ENCODE data around the gene MOGAT1. TPM values are rescaled to one million over a fixed set of nuclear protein-coding genes. Genes with fewer than 3 reads are reported as not detected.
A peak's percentile ranks its signal among the peaks of the same experiment; 100 is the strongest.

MOGAT1 gene
- total RNA-seq, 1 experiment from 2014 or later = not detected

DNA sequence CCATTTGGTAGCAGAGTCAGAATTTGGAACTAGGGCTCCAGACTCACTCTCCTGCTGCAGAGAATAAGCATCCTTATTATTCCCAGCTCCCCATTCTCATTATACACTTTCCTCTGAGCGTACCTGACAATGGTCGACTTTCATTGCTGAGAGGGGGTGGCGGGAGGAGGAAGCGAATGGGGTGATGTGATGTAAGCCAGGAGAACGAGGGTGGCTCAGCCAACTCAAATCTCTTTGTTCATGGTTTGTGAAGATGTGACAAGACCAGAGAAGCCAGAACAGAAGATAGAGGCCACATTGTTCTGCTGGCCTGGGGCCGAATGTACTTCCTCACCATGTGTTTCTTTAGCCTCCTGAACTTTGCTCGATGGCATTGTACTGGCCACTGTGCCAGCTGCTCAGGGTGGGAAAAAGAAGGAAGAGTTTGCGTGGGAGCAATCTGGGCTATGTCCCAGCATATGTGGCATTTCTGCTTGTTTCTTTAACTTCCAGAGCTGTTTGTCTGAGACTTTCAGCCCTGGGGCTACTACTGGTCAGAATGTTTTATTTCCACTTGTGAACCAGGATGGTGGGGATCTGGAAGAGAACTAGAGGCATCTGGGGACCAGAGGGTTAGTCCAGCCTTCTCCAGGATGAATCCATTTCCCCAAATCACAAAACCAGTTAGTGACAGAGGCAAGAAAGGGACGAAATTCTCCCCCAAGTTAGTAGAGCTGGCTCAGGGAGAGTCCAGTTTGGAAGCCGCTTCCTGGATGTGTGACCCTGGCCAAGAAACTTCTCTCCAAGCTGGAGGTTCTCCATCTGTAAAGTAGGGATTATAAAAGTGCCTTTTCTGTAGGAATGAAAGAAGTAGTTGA is 62.6 kb downstream of the MOGAT1 start:
- Histone ChIP-seq H3K27ac (peak overlapping the region; percentile 39), H3K36me3 (no peaks in the 10 kb centered on the region), H3K4me3 (no peak overlapping the region), H3K4me1 (peaks cover 22% of the 10 kb centered on the region), H3K27me3 (no peaks in the 10 kb centered on the region), H3K9me3 (replicated peaks) (no peaks in the 10 kb centered on the region)
- peak; percentile 54 to 81 for DNase-seq

DNA sequence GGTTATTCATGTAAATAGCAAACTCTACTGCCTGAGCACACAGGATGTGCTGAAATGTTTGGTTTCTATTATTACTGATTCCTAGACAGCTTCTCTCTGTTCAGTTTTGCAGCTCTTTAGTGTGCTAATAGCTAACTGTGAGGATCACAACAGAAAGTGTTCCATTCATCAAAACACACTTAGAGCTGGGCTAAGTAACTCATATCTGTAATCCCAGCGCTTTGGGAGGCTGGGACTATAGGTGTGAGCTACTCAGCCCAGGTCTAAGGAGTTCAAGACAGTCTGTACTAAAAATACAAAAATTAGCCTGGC is 63.2 kb downstream of the MOGAT1 start:
- Histone ChIP-seq H3K27me3 (no peaks in the 10 kb centered on the region), H3K9me3 (replicated peaks) (no peaks in the 10 kb centered on the region), H3K4me1 (peaks cover 22% of the 10 kb centered on the region), H3K27ac (no peak overlapping the region; the same call in 1 of the 2 replicates), H3K36me3 (no peaks in the 10 kb centered on the region), H3K4me3 (no peak overlapping the region)
- no peak for DNase-seq

DNA sequence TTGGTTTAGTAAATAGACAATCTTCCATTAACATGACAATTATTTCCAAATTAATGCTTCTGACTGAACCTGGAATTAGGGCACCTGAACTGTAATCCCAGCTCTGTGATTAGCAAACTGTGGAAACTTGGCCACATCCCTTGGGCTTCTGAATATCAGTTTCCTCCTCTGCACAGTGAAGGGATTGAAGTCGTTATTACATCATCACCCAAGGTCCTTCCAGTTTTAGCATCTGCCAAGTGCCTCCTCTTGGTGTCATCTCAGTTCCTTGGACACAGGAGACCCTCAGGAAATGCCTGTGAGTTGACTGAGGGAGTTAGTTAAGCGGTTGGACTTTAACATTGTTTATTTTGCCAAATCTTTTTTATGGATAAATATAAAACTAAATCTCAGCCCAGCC is 64.8 kb downstream of the MOGAT1 start:
- DNase-seq = peak in 1 of 2 experiments; percentile 33
- Histone ChIP-seq H3K27ac (no peak overlapping the region), H3K36me3 (no peaks in the 10 kb centered on the region), H3K4me3 (no peak overlapping the region), H3K27me3 (no peaks in the 10 kb centered on the region), H3K4me1 (peaks cover 22% of the 10 kb centered on the region), H3K9me3 (replicated peaks) (no peaks in the 10 kb centered on the region)

DNA sequence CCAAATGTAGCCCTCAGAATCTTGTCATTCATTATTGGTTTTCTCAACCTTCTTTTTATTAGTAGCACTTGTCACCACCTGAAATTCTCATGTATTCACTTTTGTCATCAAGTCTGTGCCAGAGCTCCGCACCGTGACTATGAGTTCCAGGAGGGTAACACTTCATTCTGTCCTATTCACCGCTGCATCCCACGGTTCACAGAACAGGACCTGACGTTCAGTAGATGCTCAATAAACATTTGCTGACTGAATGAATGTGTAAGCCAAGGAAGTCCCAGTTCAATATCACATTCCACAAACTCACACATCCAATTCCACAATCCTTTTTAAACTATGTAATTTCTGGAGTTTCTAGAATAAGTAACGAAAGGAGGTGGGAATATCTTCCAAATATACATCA is 65.5 kb downstream of the MOGAT1 start:
- Histone ChIP-seq H3K36me3 (no peaks in the 10 kb centered on the region), H3K27ac (no peak overlapping the region), H3K4me1 (peaks cover 22% of the 10 kb centered on the region), H3K4me3 (no peak overlapping the region), H3K27me3 (no peaks in the 10 kb centered on the region), H3K9me3 (replicated peaks) (no peaks in the 10 kb centered on the region)
- no peak for DNase-seq

DNA sequence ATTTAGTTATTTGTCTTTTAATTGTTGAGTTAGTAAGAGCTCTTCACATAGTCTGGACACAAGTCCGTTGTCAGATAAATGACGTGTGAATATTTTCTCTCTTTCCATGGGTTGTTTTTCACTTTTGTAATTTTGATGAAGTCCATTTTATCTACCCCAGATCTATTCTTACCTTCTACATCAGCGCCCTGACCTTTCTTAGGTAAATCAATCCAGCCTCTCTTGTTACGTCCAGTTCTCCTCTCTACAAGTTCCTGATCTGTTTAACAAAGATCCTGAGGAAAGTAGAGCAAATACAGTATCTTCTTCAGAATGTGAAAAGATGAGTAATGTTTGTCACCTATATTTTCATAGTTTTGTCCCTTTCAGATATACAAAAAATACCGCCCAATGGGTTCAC is 66.9 kb downstream of the MOGAT1 start:
- Histone ChIP-seq H3K27ac (no peak overlapping the region), H3K9me3 (replicated peaks) (no peaks in the 10 kb centered on the region), H3K4me3 (no peak overlapping the region), H3K27me3 (no peaks in the 10 kb centered on the region), H3K4me1 (peaks cover 22% of the 10 kb centered on the region), H3K36me3 (no peaks in the 10 kb centered on the region)
- DNase-seq = no peak

DNA sequence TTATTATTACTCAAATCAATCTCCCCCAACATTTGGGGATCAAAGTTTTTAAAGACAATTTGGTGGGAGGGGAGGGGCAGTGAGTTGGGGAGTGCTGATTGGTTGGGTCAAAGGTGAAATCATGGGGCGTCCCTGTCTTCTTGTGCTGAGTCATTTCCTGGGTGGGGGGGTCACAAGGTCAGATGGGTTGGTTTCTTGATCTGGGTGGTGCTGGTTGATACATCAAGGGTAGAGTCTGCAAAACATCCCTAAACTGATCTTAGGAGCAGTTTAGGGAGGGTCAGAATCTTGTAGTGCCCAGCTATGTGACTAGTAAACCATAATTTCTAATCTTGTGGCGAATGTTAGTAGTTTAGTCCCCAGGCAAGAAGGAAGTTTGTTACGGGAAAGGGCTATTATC is 67.4 kb downstream of the MOGAT1 start:
- no peak overlapping the region for H3K4me3 ChIP-seq
- no peak overlapping the region for H3K27ac ChIP-seq
- peaks cover 20% of the 10 kb centered on the region for H3K4me1 ChIP-seq
- H3K36me3 ChIP-seq = no peaks in the 10 kb centered on the region
- no peak for DNase-seq
- H3K27me3 ChIP-seq = no peaks in the 10 kb centered on the region
- no peaks in the 10 kb centered on the region for H3K9me3 ChIP-seq (replicated peaks)

DNA sequence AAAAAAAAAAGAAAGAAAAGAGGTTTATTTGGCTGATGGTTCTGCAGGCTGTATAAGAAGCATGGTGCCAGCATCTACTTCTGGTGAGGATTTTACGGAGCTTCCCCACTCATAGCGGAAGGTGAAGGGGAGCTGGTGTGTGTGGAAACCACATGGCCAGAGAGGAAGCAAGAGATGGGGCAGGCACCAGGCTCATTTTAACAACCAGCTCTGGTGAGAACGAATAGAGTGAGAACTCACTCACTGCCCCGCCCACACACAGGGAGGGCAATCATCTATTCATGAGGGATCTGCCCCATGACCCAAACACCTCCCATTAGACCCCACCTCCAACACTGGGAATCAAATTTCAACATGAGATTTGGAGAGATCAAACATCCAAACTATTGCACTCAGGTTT is 68.5 kb downstream of the MOGAT1 start:
- Histone ChIP-seq H3K36me3 (no peaks in the 10 kb centered on the region), H3K4me3 (no peak overlapping the region), H3K4me1 (peaks cover 18% of the 10 kb centered on the region), H3K27me3 (no peaks in the 10 kb centered on the region), H3K9me3 (replicated peaks) (no peaks in the 10 kb centered on the region), H3K27ac (no peak overlapping the region)
- DNase-seq = no peak

DNA sequence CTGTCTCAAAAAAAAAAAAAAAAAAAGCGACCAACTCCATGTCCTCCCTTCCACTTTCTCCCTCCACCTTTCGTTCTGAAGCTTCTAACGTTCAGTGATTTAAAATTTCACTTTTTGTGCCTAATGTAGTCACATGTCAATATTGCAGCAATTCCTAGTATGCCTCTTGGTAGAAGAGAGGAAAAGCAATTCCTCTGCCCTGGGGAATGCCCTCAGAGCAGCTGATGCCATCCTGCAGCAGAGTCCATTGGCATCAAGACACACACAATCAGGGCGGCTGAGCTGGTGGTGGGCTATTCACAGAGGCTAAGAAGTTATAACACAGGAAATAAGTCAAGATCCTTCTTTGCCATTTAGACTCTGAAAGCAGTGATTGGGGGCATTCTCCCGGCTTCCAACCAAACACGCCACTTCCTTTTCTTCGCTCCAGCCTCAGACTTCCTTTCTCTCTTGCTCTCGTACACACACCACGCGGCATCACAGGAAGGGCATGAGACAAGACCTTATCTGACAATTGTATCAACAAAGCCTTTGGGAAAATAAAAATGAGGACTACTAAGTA is 71.9 kb downstream of the MOGAT1 start:
- H3K27me3 ChIP-seq = no peaks in the 10 kb centered on the region
- H3K9me3 ChIP-seq (replicated peaks) = no peaks in the 10 kb centered on the region
- peak overlapping the region; percentile 28 for H3K4me3 ChIP-seq
- H3K4me1 ChIP-seq = peaks cover 12% of the 10 kb centered on the region
- no peaks in the 10 kb centered on the region for H3K36me3 ChIP-seq
- peak; percentile 79 to 87 for DNase-seq
- H3K27ac ChIP-seq = peak overlapping the region; percentile 88

DNA sequence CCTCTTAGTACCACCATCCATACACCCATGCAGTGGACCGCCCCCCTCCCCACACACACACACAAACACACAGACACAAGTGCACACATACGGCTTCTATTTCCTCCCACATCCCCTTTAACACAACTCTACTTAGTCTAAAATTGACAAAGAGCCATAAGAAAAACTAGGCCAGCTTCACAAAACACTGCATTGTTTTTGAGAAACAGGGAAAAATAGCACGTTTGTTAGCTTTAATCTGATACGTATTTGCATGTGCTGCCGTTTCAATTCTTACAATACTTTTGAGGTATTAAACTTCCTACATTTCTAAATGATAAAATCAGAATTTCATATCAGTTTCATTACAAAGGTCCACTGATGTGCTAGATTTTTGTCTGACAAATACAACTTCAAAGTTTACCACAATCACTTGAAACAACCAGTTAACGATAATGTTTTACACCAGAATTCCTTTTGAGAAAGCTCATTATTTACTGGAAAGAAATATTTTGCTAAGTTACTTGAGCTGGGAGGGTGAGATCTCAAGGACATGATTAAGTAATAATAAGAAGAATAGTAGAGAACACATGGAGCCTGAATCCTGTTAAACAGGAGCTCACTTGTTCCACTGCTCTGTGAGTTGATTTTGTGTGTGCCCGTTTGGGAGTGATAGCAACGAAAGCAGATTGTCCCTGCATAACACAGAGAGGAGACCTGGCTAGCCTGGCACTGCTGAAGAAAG is 74.5 kb downstream of the MOGAT1 start:
- H3K4me3 ChIP-seq = no peak overlapping the region
- H3K9me3 ChIP-seq (replicated peaks) = no peaks in the 10 kb centered on the region
- no peaks in the 10 kb centered on the region for H3K27me3 ChIP-seq
- H3K4me1 ChIP-seq = peaks cover 24% of the 10 kb centered on the region
- no peaks in the 10 kb centered on the region for H3K36me3 ChIP-seq
- no peak for DNase-seq
- no peak overlapping the region for H3K27ac ChIP-seq

DNA sequence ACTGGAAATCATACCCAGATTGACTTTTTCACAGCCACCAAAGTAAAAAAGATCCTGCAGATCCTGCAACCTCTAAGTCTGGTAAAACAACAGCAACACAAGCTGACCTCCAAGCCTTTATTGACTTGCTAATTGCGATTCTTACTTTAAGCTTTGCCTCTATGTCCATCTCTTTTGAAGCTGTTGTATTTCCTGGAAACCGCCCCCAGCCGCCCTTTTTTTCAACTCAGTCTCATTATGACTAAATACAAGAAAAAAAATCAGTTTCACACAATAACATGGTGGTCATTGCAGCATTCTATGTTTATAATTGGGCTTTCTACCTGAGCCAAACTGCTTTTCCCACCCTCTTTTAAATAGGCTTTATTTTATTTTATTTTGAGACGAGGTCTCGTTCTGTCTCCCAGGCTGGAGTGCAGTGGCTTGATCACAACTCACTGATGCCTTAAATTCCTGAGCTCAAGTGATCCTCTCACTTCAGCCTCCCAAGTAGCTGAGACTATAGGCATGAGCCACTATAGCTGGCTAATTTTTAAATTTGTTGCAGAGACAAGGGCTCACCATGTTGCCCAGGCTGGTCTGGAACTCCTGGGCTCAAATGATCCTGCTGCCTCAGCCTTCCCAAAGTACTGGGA is 76.2 kb downstream of the MOGAT1 start:
- no peaks in the 10 kb centered on the region for H3K27me3 ChIP-seq
- no peak overlapping the region for H3K4me3 ChIP-seq
- H3K36me3 ChIP-seq = no peaks in the 10 kb centered on the region
- no peaks in the 10 kb centered on the region for H3K9me3 ChIP-seq (replicated peaks)
- H3K27ac ChIP-seq = no peak overlapping the region
- H3K4me1 ChIP-seq = peaks cover 40% of the 10 kb centered on the region
- no peak for DNase-seq

DNA sequence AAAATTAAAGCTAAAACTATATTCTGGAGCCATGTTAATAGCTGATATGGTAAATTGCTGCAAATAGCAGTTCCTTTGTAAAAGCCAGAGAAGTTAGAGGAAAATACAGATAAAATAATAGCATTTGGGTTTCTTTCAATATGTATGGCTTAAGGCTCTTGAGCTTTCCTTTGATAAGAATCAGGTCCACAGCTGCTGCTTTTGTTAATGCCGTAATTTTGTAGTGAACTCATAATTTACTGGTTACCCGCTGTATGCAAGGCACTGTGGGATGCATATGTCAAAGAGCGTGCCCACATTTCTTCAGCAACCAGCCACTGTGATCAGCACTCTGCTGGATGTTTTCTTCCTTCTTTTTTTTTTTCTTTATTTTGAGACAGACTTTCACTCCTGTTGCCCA is 79.1 kb downstream of the MOGAT1 start:
- Histone ChIP-seq H3K9me3 (replicated peaks) (no peaks in the 10 kb centered on the region), H3K36me3 (no peaks in the 10 kb centered on the region), H3K4me3 (no peak overlapping the region), H3K27me3 (no peaks in the 10 kb centered on the region), H3K27ac (no peak overlapping the region), H3K4me1 (peaks cover 47% of the 10 kb centered on the region)
- DNase-seq = peak; percentile 23 to 58

DNA sequence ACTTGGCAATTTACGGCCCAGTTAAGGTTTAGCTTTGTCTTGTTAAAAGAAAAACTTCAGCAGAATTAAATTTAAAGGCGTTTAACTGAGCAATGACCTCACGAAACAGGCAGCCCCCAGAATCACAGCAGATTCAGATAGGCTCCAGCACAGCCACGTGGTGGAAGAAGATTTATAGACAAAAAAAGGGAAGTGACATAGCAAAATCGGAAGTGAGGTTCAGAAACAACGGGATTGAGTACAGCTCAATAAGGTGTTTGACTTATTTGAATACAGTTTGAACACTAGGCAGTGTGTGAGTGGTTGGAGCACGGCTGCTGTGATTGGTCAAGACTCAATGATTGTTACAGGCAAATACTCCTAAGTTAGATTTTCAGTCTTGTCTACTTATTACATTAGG is 79.8 kb downstream of the MOGAT1 start:
- peak in 1 of 2 experiments; percentile 28 for DNase-seq
- no peaks in the 10 kb centered on the region for H3K36me3 ChIP-seq
- no peaks in the 10 kb centered on the region for H3K9me3 ChIP-seq (replicated peaks)
- no peaks in the 10 kb centered on the region for H3K27me3 ChIP-seq
- H3K4me1 ChIP-seq = peaks cover 52% of the 10 kb centered on the region
- H3K4me3 ChIP-seq = no peak overlapping the region
- H3K27ac ChIP-seq = peak overlapping the region; percentile 82; the same call in 1 of the 2 replicates

DNA sequence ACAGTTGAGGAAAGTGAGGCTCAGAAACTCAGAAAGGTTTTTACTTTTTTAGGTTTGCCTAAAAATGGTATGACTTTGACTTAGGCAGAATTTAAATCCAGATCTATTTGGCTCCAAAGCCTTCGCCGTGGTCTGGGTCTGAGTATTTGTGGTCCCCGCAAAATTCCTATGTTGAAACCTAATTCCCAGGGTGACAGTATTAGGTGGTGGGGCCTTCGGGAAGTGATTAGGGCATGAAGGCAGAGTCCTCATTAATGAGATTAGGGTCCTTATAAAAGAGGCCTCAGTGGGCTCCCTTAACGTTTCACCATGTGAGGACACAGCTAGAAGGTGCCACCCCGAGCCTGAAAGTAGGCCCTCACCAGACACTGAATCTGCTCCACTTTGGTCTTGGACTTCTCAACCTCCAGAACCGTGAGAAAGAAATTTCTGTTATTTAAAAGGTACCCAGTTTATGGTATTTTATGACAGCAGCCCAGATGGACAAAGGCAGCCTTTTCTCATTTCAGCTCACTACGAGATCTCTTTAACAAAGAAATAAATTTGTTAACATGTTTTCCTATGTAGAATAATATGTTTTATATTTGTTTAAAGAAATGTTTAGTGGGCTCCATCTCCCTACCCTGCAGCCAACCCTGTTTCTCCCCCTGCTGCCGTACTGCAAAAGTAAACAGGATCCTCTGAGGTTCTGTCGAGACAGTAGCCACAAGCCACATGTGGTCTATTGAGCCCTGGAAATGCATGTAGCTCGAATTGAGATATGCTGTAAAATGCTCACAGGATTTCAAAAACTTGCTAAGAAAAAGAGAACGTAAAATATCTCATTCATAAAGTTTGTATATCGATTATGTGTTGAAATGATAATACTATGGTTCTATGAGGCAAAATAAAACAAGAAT is 80.6 kb downstream of the MOGAT1 start:
- peak; percentile 68 to 77 for DNase-seq
- peak overlapping the region; percentile 82 for H3K27ac ChIP-seq
- no peaks in the 10 kb centered on the region for H3K36me3 ChIP-seq
- no peaks in the 10 kb centered on the region for H3K9me3 ChIP-seq (replicated peaks)
- H3K4me3 ChIP-seq = peak overlapping the region; percentile 22
- peaks cover 60% of the 10 kb centered on the region for H3K4me1 ChIP-seq
- H3K27me3 ChIP-seq = no peaks in the 10 kb centered on the region

DNA sequence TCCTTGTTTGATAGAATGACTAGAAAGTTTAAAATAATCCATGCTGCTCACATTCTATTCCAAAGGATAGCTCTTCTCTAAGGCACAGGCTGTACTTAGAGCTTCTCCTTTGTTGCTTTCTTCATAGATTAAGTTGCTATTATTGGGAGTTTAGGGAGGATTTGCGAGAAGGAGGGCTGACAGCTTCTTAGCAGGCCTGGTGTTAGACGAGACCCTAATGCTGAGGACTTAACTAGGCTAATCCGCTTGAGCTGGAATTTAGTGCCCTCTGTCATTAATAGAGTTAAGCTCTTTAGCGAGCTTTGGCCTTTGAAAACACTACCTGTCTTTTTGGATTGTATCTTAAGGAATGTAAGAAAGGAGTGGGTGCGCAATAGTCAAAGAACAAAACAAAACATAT is 81.3 kb downstream of the MOGAT1 start:
- H3K9me3 ChIP-seq (replicated peaks) = no peaks in the 10 kb centered on the region
- H3K4me3 ChIP-seq = peak overlapping the region; percentile 22
- H3K27me3 ChIP-seq = no peaks in the 10 kb centered on the region
- peaks cover 67% of the 10 kb centered on the region for H3K4me1 ChIP-seq
- no peaks in the 10 kb centered on the region for H3K36me3 ChIP-seq
- H3K27ac ChIP-seq = peak overlapping the region; percentile 82
- peak; percentile 45 to 73 for DNase-seq

All from SJCRH30 (cell line).